DND-41 (cell line): ENCODE measurements around the gene CTSD.

Source experiments
- CTCF ChIP-seq: IDR thresholded peaks from 2 replicates; pipeline ENCODE4 v1.5.1; 2012; ENCODE audit warnings: borderline replicate concordance, low read length, moderate library complexity, mild to moderate bottlenecking; ENCODE audit not compliant: poor library complexity, severe bottlenecking; ENCODE audit errors: extremely low read depth
- EZH2 ChIP-seq: IDR thresholded peaks from 3 replicates; pipeline ENCODE4 v1.6.1; 2012; ENCODE audit warnings: borderline replicate concordance, low read depth, mild to moderate bottlenecking, moderate library complexity, low read length, inconsistent platforms; ENCODE audit not compliant: severe bottlenecking

GRCh38 chr11:1762537-1763302 lies 1.0 kb downstream of the CTSD start:
- TF ChIP-seq CTCF, result no peak
- no peak for TF ChIP-seq EZH2
